HFFc6 (cell line): ENCODE measurements around the gene BAZ1B. TPM values are rescaled to one million over a fixed set of nuclear protein-coding genes. Genes with fewer than 3 reads are reported as not detected.

Experiments
- DNase-seq: peaks from one replicate; pipeline ENCODE4 v3.0.0-alpha.2; 2018
- H3K27ac Mint-ChIP-seq: 2 replicates; pipeline ENCODE4 v1.8.0; 2020; ENCODE audit warnings: mild to moderate bottlenecking, mixed read lengths
- H3K27me3 Mint-ChIP-seq: 2 replicates; pipeline ENCODE4 v1.8.0; 2021; ENCODE audit warnings: mild to moderate bottlenecking, moderate library complexity, mixed read lengths; ENCODE audit not compliant: insufficient read depth
- H3K36me3 Mint-ChIP-seq: 2 replicates; pipeline ENCODE4 v1.8.0; 2021; ENCODE audit warnings: low read depth, mixed read lengths
- H3K4me1 Mint-ChIP-seq: 2 replicates; pipeline ENCODE4 v1.8.0; 2020; ENCODE audit warnings: low read depth, mixed read lengths
- H3K4me3 Mint-ChIP-seq: 2 replicates; pipeline ENCODE4 v1.8.0; 2020; ENCODE audit warnings: mild to moderate bottlenecking, moderate library complexity, mixed read lengths
- H3K9me3 Mint-ChIP-seq: 2 replicates; pipeline ENCODE4 v1.8.0; 2020; ENCODE audit warnings: mild to moderate bottlenecking, mixed read lengths
- CTCF ChIP-seq: fragments of 200-600 bp; sonication (generic); IDR thresholded peaks from 2 replicates; pipeline ENCODE4 v1.5.0; 2021; ENCODE audit warnings: antibody characterized with exemption, mild to moderate bottlenecking
- total RNA-seq, 6 experiments: library from RNA; stranded (reverse); fragmentation: NEBNext Ultra II Directional; extraction: Animal tissue kit (Norgen Biotek cat#: 25700); gene quantifications; 2 replicates in 1 of 6; 3 replicates in 5 of 6; pipeline ENCODE4 v1.2.3, GENCODE V29; 2021

Gene BAZ1B
- total RNA-seq, 6 experiments from 2014 or later, result 54.0 to 66.5 (median 63.8) TPM

GRCh38 chr7:73397521-73398281, 124.4 kb downstream of the BAZ1B start:
- no peak overlapping the region for H3K4me3 Mint-ChIP-seq
- DNase-seq, result no peak

GRCh38 chr7:73395538-73396503, 126.3 kb downstream of the BAZ1B start:
- Mint-ChIP-seq H3K36me3 (no peaks in the 10 kb centered on the region), H3K9me3 (no peaks in the 10 kb centered on the region), H3K4me3 (no peak overlapping the region), H3K27me3 (peaks cover 32% of the 10 kb centered on the region), H3K4me1 (no peaks in the 10 kb centered on the region), H3K27ac (no peak overlapping the region)
- DNase-seq, result no peak
- no peak for TF ChIP-seq CTCF

More at GRCh38 chr7:73397521-73398281, 124.4 kb downstream of the BAZ1B start:
- Mint-ChIP-seq H3K36me3 (no peaks in the 10 kb centered on the region), H3K27ac (no peak overlapping the region), H3K9me3 (no peaks in the 10 kb centered on the region), H3K4me1 (no peaks in the 10 kb centered on the region), H3K27me3 (peaks cover 29% of the 10 kb centered on the region)
- TF ChIP-seq CTCF, result no peak

- Mint-ChIP-seq H3K4me3 (no peak overlapping the region), H3K36me3 (no peaks in the 10 kb centered on the region), H3K9me3 (peaks cover 8% of the 10 kb centered on the region), H3K27me3 (peaks cover 23% of the 10 kb centered on the region), H3K27ac (no peak overlapping the region), H3K4me1 (no peaks in the 10 kb centered on the region)
- TF ChIP-seq CTCF, result no peak
- DNase-seq, result no peak
Measured at GRCh38 chr7:73394422-73394821, 127.7 kb downstream of the BAZ1B start.

- Mint-ChIP-seq H3K36me3 (peaks cover 15% of the 10 kb centered on the region), H3K4me1 (no peaks in the 10 kb centered on the region), H3K4me3 (no peak overlapping the region), H3K27me3 (peaks cover 16% of the 10 kb centered on the region), H3K9me3 (peaks cover 38% of the 10 kb centered on the region), H3K27ac (no peak overlapping the region)
- no peak for TF ChIP-seq CTCF
- no peak for DNase-seq
Measured at GRCh38 chr7:73391396-73391795, 130.7 kb downstream of the BAZ1B start.

Other genes starting within 250 kb of the BAZ1B start
- 10 to 100 TPM; 14.1 to 24.0 (median 19.8) TPM for gene NSUN5, start 213.5 kb downstream of the BAZ1B start, total RNA-seq
- not detected for gene TRIM50, start 194.2 kb downstream of the BAZ1B start, total RNA-seq
- gene FKBP6, start 194.1 kb downstream of the BAZ1B start, total RNA-seq, result not detected
- under 1 TPM; 0.18 to 0.83 (median 0.27) TPM for gene FZD9, start 88.5 kb downstream of the BAZ1B start, total RNA-seq
- gene BCL7B, start 35.4 kb upstream of the BAZ1B start, total RNA-seq, result 10 to 100 TPM; 46.7 to 58.1 (median 50.0) TPM
- gene TBL2, start 56.3 kb upstream of the BAZ1B start, total RNA-seq, result 10 to 100 TPM; 34.3 to 48.1 (median 38.8) TPM
- gene MLXIPL, start 102.2 kb upstream of the BAZ1B start, total RNA-seq, result not detected
- gene VPS37D, start 145.5 kb upstream of the BAZ1B start, total RNA-seq, result 1 to 10 TPM; 2.4 to 3.1 (median 2.7) TPM
- gene DNAJC30, start 161.2 kb upstream of the BAZ1B start, total RNA-seq, result 10 to 100 TPM; 17.8 to 20.6 (median 18.6) TPM
- 10 to 100 TPM; 70.1 to 91.4 (median 83.4) TPM for gene BUD23, start 161.3 kb upstream of the BAZ1B start, total RNA-seq
- 10 to 100 TPM in 5 of 6 experiments, 1 to 10 TPM in 1; 9.6 to 14.7 (median 12.2) TPM for gene STX1A, start 197.4 kb upstream of the BAZ1B start, total RNA-seq
- 10 to 100 TPM; 10.3 to 18.6 (median 16.8) TPM for gene ABHD11, start 216.5 kb upstream of the BAZ1B start, total RNA-seq
- gene CLDN3, start 248.0 kb upstream of the BAZ1B start, total RNA-seq, result not detected